Ovary (tissue), 9 donors: ENCODE results near the gene LCE7A. TPM values are rescaled to one million over a fixed set of nuclear protein-coding genes. Genes with fewer than 3 reads are reported as not detected.

Source experiments
- DNase-seq, 5 donors: peaks; one replicate each; pipeline ENCODE4 v3.0.0-alpha.2; 2019 to 2020
- H3K27ac ChIP-seq, 2 donors: fragments of 200-600 bp; one replicate each; pipeline versions ENCODE4 v1.5.1 to v1.8.0; 2019 to 2022
- H3K27me3 ChIP-seq: fragments of 200-600 bp; one replicate; pipeline ENCODE4 v1.8.0; 2022
- H3K36me3 ChIP-seq: fragments of 200-600 bp; sonication (generic); one replicate; pipeline ENCODE4 v1.5.1; 2019
- H3K4me1 ChIP-seq: one replicate; pipeline ENCODE4 v1.8.1; 2013; ENCODE audit warnings: mild to moderate bottlenecking, moderate library complexity; ENCODE audit not compliant: insufficient read depth
- H3K4me3 ChIP-seq: fragments of 200-600 bp; sonication (generic); one replicate; pipeline ENCODE4 v1.5.1; 2017
- H3K9me3 ChIP-seq, 2 donors: fragments of 200-600 bp in 1 of 2; sonication (generic) in 1 of 2; one replicate each; pipeline versions ENCODE4 v1.5.1 to v1.8.1; 2013 to 2019; ENCODE audit warnings: mild to moderate bottlenecking in 1 of 2, moderate library complexity in 1 of 2
- EP300 ChIP-seq: sonication (generic); formaldehyde crosslinking; IDR thresholded peaks from one replicate; pipeline ENCODE4 v1.6.1; 2017; ENCODE audit warnings: antibody characterized with exemption
- POLR2A ChIP-seq: fragments of 450-650 bp; IDR thresholded peaks from one replicate; pipeline ENCODE4 v1.6.1; 2017; ENCODE audit warnings: antibody characterized with exemption, mild to moderate bottlenecking, moderate library complexity
- WGBS, 3 donors: extraction: QIAGEN DNeasy Blood & Tissue Kit in 1 of 3; methylation state at CpG; one replicate each; pipeline versions ENCODE4 v1.1.5 to v1.1.7; 2013 to 2017; 5-methylcytosine and 5-hydroxymethylcytosine counted together
- intact Hi-C, 4 donors: fragments of 100-400 bp; cut with DNase I; formaldehyde crosslinking; loops; one replicate each; pipeline versions ENCODE4 v1.11.0 to v1.15.1; 2022 to 2023
- polyA plus RNA-seq, 2 donors: library from polyadenylated mRNA; stranded (reverse); fragments of 200-250 nt in 1 of 2; fragments of 350-450 nt in 1 of 2; fragmentation: Illumina TruSeq in 1 of 2; extraction: RNeasy Lipid Tissue Mini Kit (QIAGEN cat#74804) in 1 of 2; gene quantifications; one replicate each; pipeline ENCODE4 v1.2.3, GENCODE V29; 2013 to 2014
- total RNA-seq, 7 donors: library from RNA; depleted of rRNA in 2 of 7; stranded (reverse); fragments of >200 nt in 2 of 7; fragmentation: NEBNext Ultra II Directional in 3 of 7; extraction: Animal tissue kit (Norgen Biotek cat#: 25700) in 3 of 7; gene quantifications; one replicate each; pipeline versions ENCODE4 v1.1.0 to v1.2.4, GENCODE V29; 2016 to 2023
- TF ChIP-seq, protein P1 (sequence below), 3 donors: fragments of 450-650 bp in 2 of 3; fragments of 200-600 bp in 1 of 3; IDR thresholded peaks; one replicate each; pipeline versions ENCODE4 v1.5.1 to v1.8.0; 2016 to 2022; ENCODE audit warnings: antibody characterized with exemption in 3 of 3, mild to moderate bottlenecking in 1 of 3
- donor health status: DM: no; HTN: no; CAD: no; lungs with moderate emphysema.
- donor health status: DM: no; HTN: no; CAD: no.
- donor health status: Bipolar disorder and iron deficiency.
- donor health status: DM: yes; HTN: yes; CAD: no.
- donor health status: DM: no; HTN: no; CAD: no.
- donor health status: DM: yes; HTN: yes; CAD: no.

LCE7A gene
- total and polyA plus RNA-seq, 9 donors, result not detected

GRCh38 chr1:152906023-152906565 is 46.3 kb downstream of the LCE7A start:
- Histone ChIP-seq H3K27ac (no peak overlapping the region), H3K4me3 (no peak overlapping the region), H3K27me3 (no peaks in the 10 kb centered on the region), H3K4me1 (no peaks in the 10 kb centered on the region), H3K36me3 (no peaks in the 10 kb centered on the region), H3K9me3 (no peaks in the 10 kb centered on the region)
- TF ChIP-seq POLR2A, result no peak
- TF ChIP-seq, protein P1, sequence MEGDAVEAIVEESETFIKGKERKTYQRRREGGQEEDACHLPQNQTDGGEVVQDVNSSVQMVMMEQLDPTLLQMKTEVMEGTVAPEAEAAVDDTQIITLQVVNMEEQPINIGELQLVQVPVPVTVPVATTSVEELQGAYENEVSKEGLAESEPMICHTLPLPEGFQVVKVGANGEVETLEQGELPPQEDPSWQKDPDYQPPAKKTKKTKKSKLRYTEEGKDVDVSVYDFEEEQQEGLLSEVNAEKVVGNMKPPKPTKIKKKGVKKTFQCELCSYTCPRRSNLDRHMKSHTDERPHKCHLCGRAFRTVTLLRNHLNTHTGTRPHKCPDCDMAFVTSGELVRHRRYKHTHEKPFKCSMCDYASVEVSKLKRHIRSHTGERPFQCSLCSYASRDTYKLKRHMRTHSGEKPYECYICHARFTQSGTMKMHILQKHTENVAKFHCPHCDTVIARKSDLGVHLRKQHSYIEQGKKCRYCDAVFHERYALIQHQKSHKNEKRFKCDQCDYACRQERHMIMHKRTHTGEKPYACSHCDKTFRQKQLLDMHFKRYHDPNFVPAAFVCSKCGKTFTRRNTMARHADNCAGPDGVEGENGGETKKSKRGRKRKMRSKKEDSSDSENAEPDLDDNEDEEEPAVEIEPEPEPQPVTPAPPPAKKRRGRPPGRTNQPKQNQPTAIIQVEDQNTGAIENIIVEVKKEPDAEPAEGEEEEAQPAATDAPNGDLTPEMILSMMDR (IDR thresholded peaks at IDR 0.05), result no peak
- no peak for TF ChIP-seq EP300
- no peak for DNase-seq
- WGBS, 3 donors, result 58 to 67% (median 62%) methylated on average over 5 of the region's 5 CpGs
- intact Hi-C loops, result no loop called here

GRCh38 chr1:152907686-152908601 is 48.1 kb downstream of the LCE7A start, which contains the start of gene IVL:
Gene IVL, plus strand, starts transcription at chr1:152908546. Its CDS starts 1,252 bp downstream, at chr1:152909798.
- Histone ChIP-seq H3K9me3 (no peaks in the 10 kb centered on the region), H3K36me3 (no peaks in the 10 kb centered on the region), H3K27ac (no peak within 1 kb of the TSS), H3K27me3 (no peaks in the 10 kb centered on the region), H3K4me3 (no peak within 1 kb of the TSS), H3K4me1 (no peaks in the 10 kb centered on the region)
- 79 to 86% (median 83%) methylated on average over 4 of the region's 4 CpGs for WGBS, 3 donors
- TF ChIP-seq EP300 (no peak), POLR2A (no peak)
- TF ChIP-seq, protein P1 (IDR thresholded peaks at IDR 0.05), result no peak
- intact Hi-C loops, result no loop called here
- no peak for DNase-seq

DNA sequence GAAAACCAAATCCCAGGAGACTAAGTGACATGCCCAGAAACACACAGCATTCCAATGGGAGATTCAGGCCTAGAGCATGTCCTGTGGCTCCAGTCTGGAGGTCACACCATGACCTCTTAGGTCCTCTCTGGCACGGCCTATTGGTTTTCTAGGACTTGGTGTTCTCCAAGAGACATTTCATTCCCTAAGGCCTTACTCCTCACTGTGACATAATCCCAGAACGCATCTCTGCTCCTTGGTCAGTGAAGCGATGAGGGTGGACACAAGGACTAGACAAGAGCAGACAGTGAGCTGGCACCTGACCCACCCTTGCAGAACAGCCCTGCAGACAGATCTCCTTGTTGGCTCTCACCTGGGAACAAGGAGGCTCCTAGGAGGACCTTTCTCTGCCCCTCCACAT is 49.4 kb downstream of the LCE7A start:
- Histone ChIP-seq H3K36me3 (no peaks in the 10 kb centered on the region), H3K27me3 (no peaks in the 10 kb centered on the region), H3K4me1 (no peaks in the 10 kb centered on the region), H3K4me3 (no peak overlapping the region), H3K27ac (no peak overlapping the region), H3K9me3 (no peaks in the 10 kb centered on the region)
- no peak for DNase-seq
- WGBS, 3 donors, result 91 to 96% (median 92%) methylated on average over 3 of the region's 3 CpGs
- intact Hi-C loops, result no loop called here
- TF ChIP-seq EP300 (no peak), POLR2A (no peak)
- TF ChIP-seq, protein P1 (IDR thresholded peaks at IDR 0.05), result no peak

Other genes with a start within 250 kb of the LCE7A start
- not detected for gene LCE3B, start 246.2 kb upstream of the LCE7A start, total RNA-seq
- gene LCE3B, start 246.2 kb upstream of the LCE7A start, polyA plus RNA-seq, result not detected
- not detected for gene LCE3A, start 236.9 kb upstream of the LCE7A start, total RNA-seq
- gene LCE3A, start 236.9 kb upstream of the LCE7A start, polyA plus RNA-seq, result not detected
- not detected for gene LCE2D, start 196.6 kb upstream of the LCE7A start, total RNA-seq
- gene LCE2D, start 196.6 kb upstream of the LCE7A start, polyA plus RNA-seq, result not detected
- not detected for gene LCE2C, start 184.7 kb upstream of the LCE7A start, total RNA-seq
- gene LCE2C, start 184.7 kb upstream of the LCE7A start, polyA plus RNA-seq, result not detected
- gene LCE2B, start 173.9 kb upstream of the LCE7A start, total RNA-seq, result not detected
- not detected for gene LCE2B, start 173.9 kb upstream of the LCE7A start, polyA plus RNA-seq
- not detected for gene LCE2A, start 161.7 kb upstream of the LCE7A start, total RNA-seq
- gene LCE2A, start 161.7 kb upstream of the LCE7A start, polyA plus RNA-seq, result not detected
- not detected for gene LCE4A, start 151.8 kb upstream of the LCE7A start, total RNA-seq
- gene LCE4A, start 151.8 kb upstream of the LCE7A start, polyA plus RNA-seq, result not detected
- not detected for gene KPRP, start 102.0 kb upstream of the LCE7A start, total RNA-seq
- gene KPRP, start 102.0 kb upstream of the LCE7A start, polyA plus RNA-seq, result not detected
- not detected for gene LCE1F, start 84.9 kb upstream of the LCE7A start, total RNA-seq
- not detected for gene LCE1F, start 84.9 kb upstream of the LCE7A start, polyA plus RNA-seq
- gene LCE1E, start 73.7 kb upstream of the LCE7A start, total RNA-seq, result not detected
- not detected for gene LCE1E, start 73.7 kb upstream of the LCE7A start, polyA plus RNA-seq
- gene LCE1D, start 63.3 kb upstream of the LCE7A start, total RNA-seq, result not detected
- gene LCE1D, start 63.3 kb upstream of the LCE7A start, polyA plus RNA-seq, result not detected
- not detected for gene LCE1C, start 53.3 kb upstream of the LCE7A start, total RNA-seq
- gene LCE1C, start 53.3 kb upstream of the LCE7A start, polyA plus RNA-seq, result not detected
- not detected for gene LCE1B, start 48.0 kb upstream of the LCE7A start, total RNA-seq
- gene LCE1B, start 48.0 kb upstream of the LCE7A start, polyA plus RNA-seq, result not detected
- not detected for gene LCE1A, start 32.5 kb upstream of the LCE7A start, total RNA-seq
- gene LCE1A, start 32.5 kb upstream of the LCE7A start, polyA plus RNA-seq, result not detected
- not detected for gene LCE6A, start 17.1 kb upstream of the LCE7A start, total RNA-seq
- not detected for gene LCE6A, start 17.1 kb upstream of the LCE7A start, polyA plus RNA-seq
- under 1 TPM in 1 of 7 donors, not detected in 6; 0.35 TPM for gene SMCP, start 18.3 kb downstream of the LCE7A start, total RNA-seq
- under 1 TPM in 1 of 2 donors, not detected in 1; 0.18 TPM for gene SMCP, start 18.3 kb downstream of the LCE7A start, polyA plus RNA-seq
- gene IVL, start 48.5 kb downstream of the LCE7A start, total RNA-seq, result not detected
- gene IVL, start 48.5 kb downstream of the LCE7A start, polyA plus RNA-seq, result not detected
- not detected for gene SPRR5, start 87.2 kb downstream of the LCE7A start, total RNA-seq
- not detected for gene SPRR5, start 87.2 kb downstream of the LCE7A start, polyA plus RNA-seq
- gene SPRR4, start 110.7 kb downstream of the LCE7A start, total RNA-seq, result not detected
- not detected for gene SPRR4, start 110.7 kb downstream of the LCE7A start, polyA plus RNA-seq
- not detected for gene SPRR1A, start 124.1 kb downstream of the LCE7A start, total RNA-seq
- gene SPRR1A, start 124.1 kb downstream of the LCE7A start, polyA plus RNA-seq, result not detected
- gene SPRR3, start 141.8 kb downstream of the LCE7A start, total RNA-seq, result under 1 TPM in 1 of 7 donors, not detected in 6; 0.85 TPM
- gene SPRR3, start 141.8 kb downstream of the LCE7A start, polyA plus RNA-seq, result not detected
- gene SPRR1B, start 171.2 kb downstream of the LCE7A start, total RNA-seq, result not detected
- not detected for gene SPRR1B, start 171.2 kb downstream of the LCE7A start, polyA plus RNA-seq
- gene SPRR2D, start 181.1 kb downstream of the LCE7A start, total RNA-seq, result under 1 TPM in 2 of 7 donors, not detected in 5; 0.32 to 0.45 TPM
- gene SPRR2D, start 181.1 kb downstream of the LCE7A start, polyA plus RNA-seq, result 1 to 10 TPM in 1 of 2 donors, under 1 TPM in 1; 0.27 to 1.1 TPM
- under 1 TPM in 2 of 7 donors, not detected in 5; 0.55 to 0.59 TPM for gene SPRR2A, start 197.5 kb downstream of the LCE7A start, total RNA-seq
- gene SPRR2A, start 197.5 kb downstream of the LCE7A start, polyA plus RNA-seq, result under 1 TPM; 0.21 to 0.52 TPM
- gene SPRR2B, start 211.6 kb downstream of the LCE7A start, total RNA-seq, result 1 to 10 TPM in 4 of 7 donors, not detected in 3; 1.1 to 3.8 (median 1.7) TPM
- gene SPRR2B, start 211.6 kb downstream of the LCE7A start, polyA plus RNA-seq, result 1 to 10 TPM; 3.2 to 4.9 TPM
- gene SPRR2E, start 234.5 kb downstream of the LCE7A start, total RNA-seq, result 1 to 10 TPM in 3 of 7 donors, under 1 TPM in 1, not detected in 3; 0.63 to 1.5 (median 1.2) TPM
- gene SPRR2E, start 234.5 kb downstream of the LCE7A start, polyA plus RNA-seq, result 1 to 10 TPM; 1.3 to 1.5 TPM